Measurements from ENCODE around the gene BICC1. TPM values are rescaled to one million over a fixed set of nuclear protein-coding genes. Genes with fewer than 3 reads are reported as not detected.

The BICC1 gene
- total RNA-seq, 2 donors from 2014 or later: 8.3 to 15.7 TPM

DNA sequence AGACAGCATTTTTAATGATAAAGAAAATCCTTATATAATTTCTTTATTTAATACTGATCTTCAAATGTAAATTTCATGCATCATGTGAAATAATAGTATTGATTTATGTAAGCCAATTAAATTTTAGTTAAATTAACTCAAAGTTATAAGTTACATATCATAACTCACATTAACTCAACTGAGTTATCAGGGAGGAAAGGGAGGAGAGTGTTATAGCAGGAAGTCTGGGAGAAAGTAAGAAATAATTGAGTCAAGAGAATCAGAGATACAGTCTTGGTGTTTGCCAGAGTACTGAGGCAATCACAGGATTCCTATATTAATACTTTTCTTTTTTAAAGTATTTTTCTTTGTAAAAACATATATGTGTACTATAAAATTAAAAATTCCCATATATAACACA is 4.0 kb downstream of the BICC1 start:
- no peaks in the 10 kb centered on the region for H3K9me3 ChIP-seq
- no peak for DNase-seq (ENCODE audit: low spot score)
- H3K4me1 ChIP-seq: peaks cover 0 to 15% of the 10 kb centered on the region in 2 donors
- TF ChIP-seq, protein P1, sequence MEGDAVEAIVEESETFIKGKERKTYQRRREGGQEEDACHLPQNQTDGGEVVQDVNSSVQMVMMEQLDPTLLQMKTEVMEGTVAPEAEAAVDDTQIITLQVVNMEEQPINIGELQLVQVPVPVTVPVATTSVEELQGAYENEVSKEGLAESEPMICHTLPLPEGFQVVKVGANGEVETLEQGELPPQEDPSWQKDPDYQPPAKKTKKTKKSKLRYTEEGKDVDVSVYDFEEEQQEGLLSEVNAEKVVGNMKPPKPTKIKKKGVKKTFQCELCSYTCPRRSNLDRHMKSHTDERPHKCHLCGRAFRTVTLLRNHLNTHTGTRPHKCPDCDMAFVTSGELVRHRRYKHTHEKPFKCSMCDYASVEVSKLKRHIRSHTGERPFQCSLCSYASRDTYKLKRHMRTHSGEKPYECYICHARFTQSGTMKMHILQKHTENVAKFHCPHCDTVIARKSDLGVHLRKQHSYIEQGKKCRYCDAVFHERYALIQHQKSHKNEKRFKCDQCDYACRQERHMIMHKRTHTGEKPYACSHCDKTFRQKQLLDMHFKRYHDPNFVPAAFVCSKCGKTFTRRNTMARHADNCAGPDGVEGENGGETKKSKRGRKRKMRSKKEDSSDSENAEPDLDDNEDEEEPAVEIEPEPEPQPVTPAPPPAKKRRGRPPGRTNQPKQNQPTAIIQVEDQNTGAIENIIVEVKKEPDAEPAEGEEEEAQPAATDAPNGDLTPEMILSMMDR (IDR thresholded peaks at IDR 0.05): no peak
- H3K27me3 ChIP-seq: no peaks in the 10 kb centered on the region
- no peaks in the 10 kb centered on the region for H3K36me3 ChIP-seq
- H3K4me3 ChIP-seq: no peak overlapping the region
- no peak overlapping the region for H3K27ac ChIP-seq

DNA sequence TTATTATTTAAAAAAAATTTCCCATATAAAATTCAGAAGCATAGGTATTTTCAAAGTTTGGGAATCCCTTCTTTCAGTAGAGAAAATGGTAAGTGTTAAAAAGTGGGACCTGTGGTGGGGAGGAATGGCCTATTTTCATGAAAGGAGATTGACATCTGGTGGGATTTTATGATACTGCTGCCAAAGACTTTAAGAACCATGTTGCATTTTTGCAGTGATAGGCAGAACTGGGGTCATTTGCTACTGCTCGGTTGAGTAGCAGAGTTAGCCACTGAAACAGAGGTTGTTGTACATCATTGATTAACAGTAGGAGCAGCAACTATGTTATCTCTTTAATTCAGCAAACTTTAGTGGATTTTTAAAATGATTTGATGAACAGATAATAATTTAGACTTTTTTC is 4.4 kb downstream of the BICC1 start:
- Histone ChIP-seq H3K27me3 (no peaks in the 10 kb centered on the region), H3K4me3 (no peak overlapping the region), H3K4me1 (peaks cover 0 to 15% of the 10 kb centered on the region in 2 donors), H3K36me3 (no peaks in the 10 kb centered on the region), H3K27ac (no peak overlapping the region), H3K9me3 (no peaks in the 10 kb centered on the region)
- TF ChIP-seq, protein P1 (IDR thresholded peaks at IDR 0.05): no peak
- DNase-seq (ENCODE audit: low spot score): no peak

DNA sequence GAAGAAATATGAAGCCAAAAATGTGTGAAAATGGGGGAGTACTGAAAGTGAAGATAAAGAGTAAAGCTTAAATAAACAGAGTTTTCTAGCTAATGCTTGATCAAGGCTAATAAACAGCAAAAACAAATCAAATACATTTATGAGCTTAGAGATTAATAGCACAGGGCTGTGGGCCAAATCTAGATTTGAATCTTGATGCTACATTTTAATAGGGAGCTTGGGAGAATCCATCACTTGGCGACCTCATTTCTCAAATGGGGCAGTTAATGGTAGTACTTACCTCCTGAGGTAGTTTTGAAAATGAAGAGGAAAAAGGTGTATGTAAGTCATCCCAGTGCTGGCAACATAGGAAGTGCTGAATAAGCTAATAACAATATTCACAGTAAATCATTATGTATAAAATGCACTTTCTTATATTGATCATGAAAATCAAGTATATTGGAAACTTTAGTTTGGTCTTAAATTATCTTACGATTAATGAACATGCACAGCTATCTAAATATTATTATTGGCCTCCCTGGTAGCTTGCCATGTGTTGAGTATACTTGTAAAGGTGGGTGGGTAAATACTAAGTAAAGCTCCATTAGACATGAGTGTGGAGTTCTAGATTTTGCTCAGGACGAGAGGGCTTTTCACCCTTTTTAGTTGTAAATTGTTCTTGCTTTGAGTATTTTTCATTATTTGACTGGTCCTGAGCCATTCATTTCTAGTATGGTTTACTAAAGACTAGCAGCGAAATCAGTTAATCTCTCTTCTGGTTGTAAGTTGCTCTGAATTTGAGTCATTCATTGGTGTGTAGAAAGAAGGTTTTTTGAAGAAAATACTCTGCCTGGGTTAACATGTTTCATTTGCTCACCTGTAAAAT is 5.1 kb downstream of the BICC1 start:
- no peaks in the 10 kb centered on the region for H3K27me3 ChIP-seq
- no peak overlapping the region for H3K4me3 ChIP-seq
- H3K27ac ChIP-seq: no peak overlapping the region
- peaks cover 0 to 15% of the 10 kb centered on the region in 2 donors for H3K4me1 ChIP-seq
- no peak for DNase-seq (ENCODE audit: low spot score)
- no peaks in the 10 kb centered on the region for H3K36me3 ChIP-seq
- H3K9me3 ChIP-seq: no peaks in the 10 kb centered on the region
- TF ChIP-seq, protein P1 (IDR thresholded peaks at IDR 0.05): no peak

DNA sequence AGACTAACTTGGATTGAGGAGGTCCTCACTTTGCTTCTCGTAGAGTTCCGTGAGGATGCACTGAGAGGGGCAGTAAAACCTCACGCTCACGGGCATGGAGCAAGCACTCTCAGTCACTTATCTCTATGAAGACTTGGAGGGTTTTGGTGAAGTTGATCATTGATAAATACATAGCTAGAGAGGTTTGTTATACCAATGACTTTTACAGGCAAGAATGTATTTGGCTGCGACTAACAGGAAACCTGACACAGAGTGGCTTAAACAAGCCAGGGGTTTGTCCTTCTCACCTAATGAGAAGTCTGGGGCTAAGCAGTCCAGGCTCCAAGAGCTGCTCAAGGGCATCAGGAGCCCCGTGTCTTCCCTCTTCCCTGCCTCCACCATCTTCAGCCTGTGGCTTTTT is 6.1 kb downstream of the BICC1 start:
- Histone ChIP-seq H3K27ac (no peak overlapping the region), H3K36me3 (no peaks in the 10 kb centered on the region), H3K4me3 (no peak overlapping the region), H3K27me3 (no peaks in the 10 kb centered on the region), H3K9me3 (no peaks in the 10 kb centered on the region), H3K4me1 (peaks cover 0 to 15% of the 10 kb centered on the region in 2 donors)
- TF ChIP-seq, protein P1 (IDR thresholded peaks at IDR 0.05): no peak
- DNase-seq (ENCODE audit: low spot score): no peak

DNA sequence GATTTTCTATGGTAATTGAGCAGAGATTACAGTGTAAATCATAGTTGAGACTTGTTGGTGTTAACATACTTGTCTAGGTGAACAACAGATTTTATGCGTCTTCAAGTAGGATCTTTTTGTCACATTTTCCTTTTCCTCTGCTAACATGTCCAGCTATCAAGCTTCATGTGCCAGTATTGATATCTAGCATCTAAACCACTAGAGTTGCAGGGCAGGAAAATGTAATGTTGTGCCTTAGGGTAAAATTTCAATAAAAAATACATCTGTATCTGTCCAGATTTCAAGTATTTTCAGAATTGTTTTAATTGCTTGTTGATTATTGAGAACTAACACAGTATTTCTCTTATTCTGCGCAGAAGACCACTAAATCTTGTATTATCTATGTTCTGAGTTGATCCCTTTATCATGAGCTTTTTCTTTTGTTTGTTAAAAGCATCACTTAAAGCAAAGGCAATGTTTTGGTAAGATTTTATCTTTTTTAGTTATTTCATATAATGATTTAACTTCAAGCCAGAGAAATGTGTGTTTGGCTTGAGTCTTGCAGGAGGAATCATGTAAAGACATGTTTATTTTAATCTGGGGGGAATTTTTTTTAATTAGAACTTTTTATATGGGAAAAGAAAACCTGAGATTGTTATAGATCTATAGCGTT is 16.5 kb downstream of the BICC1 start:
- no peak for DNase-seq (ENCODE audit: low spot score)
- H3K4me1 ChIP-seq: no peaks in the 10 kb centered on the region
- no peaks in the 10 kb centered on the region for H3K27me3 ChIP-seq
- H3K36me3 ChIP-seq: no peaks in the 10 kb centered on the region
- no peak overlapping the region for H3K4me3 ChIP-seq
- no peak overlapping the region for H3K27ac ChIP-seq
- H3K9me3 ChIP-seq: peaks cover 0 to 3% of the 10 kb centered on the region in 2 donors
- TF ChIP-seq, protein P1 (IDR thresholded peaks at IDR 0.05): no peak
